Liver (tissue), 3 donors: ENCODE results near the gene NUP54.

ENCODE experiments used
- EGR1 ChIP-seq, 2 donors: IDR thresholded peaks; 2 replicates each; pipeline ENCODE4 v1.6.1; 2016 to 2018; ENCODE audit warnings: antibody characterized with exemption in 2 of 2, low read depth in 2 of 2
- FOXA1 ChIP-seq: IDR thresholded peaks from 2 replicates; pipeline ENCODE4 v1.6.1; 2016; ENCODE audit warnings: antibody characterized with exemption
- GABPA ChIP-seq, 2 donors: IDR thresholded peaks in 1 of 2; conservative IDR thresholded peaks in 1 of 2; 2 replicates each; pipeline ENCODE4 v1.6.1; 2016; ENCODE audit warnings: antibody characterized with exemption in 2 of 2, mild to moderate bottlenecking in 1 of 2, moderate library complexity in 1 of 2
- HNF4A ChIP-seq, 2 donors: conservative IDR thresholded peaks; 2 replicates each; pipeline ENCODE4 v1.6.1; 2016; ENCODE audit warnings: antibody characterized with exemption in 2 of 2, mild to moderate bottlenecking in 2 of 2
- JUND ChIP-seq, 2 donors: IDR thresholded peaks; 2 replicates each; pipeline ENCODE4 v1.6.1; 2016; ENCODE audit warnings: antibody characterized with exemption in 2 of 2
- NR2F2 ChIP-seq: IDR thresholded peaks from 2 replicates; pipeline ENCODE4 v1.6.1; 2016; ENCODE audit warnings: antibody characterized with exemption
- RXRA ChIP-seq, 2 donors: IDR thresholded peaks; 2 replicates each; pipeline ENCODE4 v1.6.1; 2017 to 2018; ENCODE audit warnings: antibody characterized with exemption in 2 of 2, mild to moderate bottlenecking in 1 of 2
- TAF1 ChIP-seq: conservative IDR thresholded peaks from 2 replicates; pipeline ENCODE4 v1.6.1; 2016; ENCODE audit warnings: antibody characterized with exemption, mild to moderate bottlenecking
- YY1 ChIP-seq: IDR thresholded peaks from 2 replicates; pipeline ENCODE4 v1.6.1; 2016; ENCODE audit warnings: antibody characterized with exemption, mild to moderate bottlenecking
- TF ChIP-seq, protein P1 (sequence below): fragments of 150-350 bp; IDR thresholded peaks from 2 replicates; pipeline ENCODE4 v1.5.1; 2017; ENCODE audit warnings: improper control_type of control experiment, low read depth, low read length; ENCODE audit not compliant: missing input control
- TF ChIP-seq, protein P2 (sequence below): IDR thresholded peaks from 2 replicates; pipeline ENCODE4 v1.6.1; 2016; ENCODE audit warnings: antibody characterized with exemption
- TF ChIP-seq, protein P3 (sequence below): IDR thresholded peaks from 2 replicates; pipeline ENCODE4 v1.6.1; 2016; ENCODE audit warnings: antibody characterized with exemption
- TF ChIP-seq, protein P4 (sequence below): IDR thresholded peaks from 2 replicates; pipeline ENCODE4 v1.6.1; 2016; ENCODE audit warnings: antibody characterized with exemption, mild to moderate bottlenecking
- donor health status: healthy.
- donor health status: healthy.

DNA sequence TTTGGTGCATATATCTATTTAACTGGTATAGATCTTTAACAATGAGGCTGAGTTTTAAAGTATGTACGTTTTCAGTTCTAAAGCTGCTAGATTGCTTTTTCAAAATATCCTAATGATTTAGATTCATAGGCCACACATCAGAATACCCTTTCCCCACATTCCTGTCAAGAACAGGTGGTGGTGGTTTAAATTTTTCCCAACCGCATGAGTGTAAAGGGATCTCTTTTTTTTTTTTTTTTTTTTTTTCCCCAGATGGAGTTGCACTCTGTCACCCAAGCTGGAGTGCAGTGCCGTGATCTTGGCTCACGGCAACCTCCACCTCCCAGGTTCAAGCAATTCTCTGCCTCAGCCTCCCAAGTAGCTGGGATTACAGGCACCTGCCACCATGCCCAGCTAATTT lies 28.0 kb downstream of the NUP54 start:
- TF ChIP-seq, protein P1, sequence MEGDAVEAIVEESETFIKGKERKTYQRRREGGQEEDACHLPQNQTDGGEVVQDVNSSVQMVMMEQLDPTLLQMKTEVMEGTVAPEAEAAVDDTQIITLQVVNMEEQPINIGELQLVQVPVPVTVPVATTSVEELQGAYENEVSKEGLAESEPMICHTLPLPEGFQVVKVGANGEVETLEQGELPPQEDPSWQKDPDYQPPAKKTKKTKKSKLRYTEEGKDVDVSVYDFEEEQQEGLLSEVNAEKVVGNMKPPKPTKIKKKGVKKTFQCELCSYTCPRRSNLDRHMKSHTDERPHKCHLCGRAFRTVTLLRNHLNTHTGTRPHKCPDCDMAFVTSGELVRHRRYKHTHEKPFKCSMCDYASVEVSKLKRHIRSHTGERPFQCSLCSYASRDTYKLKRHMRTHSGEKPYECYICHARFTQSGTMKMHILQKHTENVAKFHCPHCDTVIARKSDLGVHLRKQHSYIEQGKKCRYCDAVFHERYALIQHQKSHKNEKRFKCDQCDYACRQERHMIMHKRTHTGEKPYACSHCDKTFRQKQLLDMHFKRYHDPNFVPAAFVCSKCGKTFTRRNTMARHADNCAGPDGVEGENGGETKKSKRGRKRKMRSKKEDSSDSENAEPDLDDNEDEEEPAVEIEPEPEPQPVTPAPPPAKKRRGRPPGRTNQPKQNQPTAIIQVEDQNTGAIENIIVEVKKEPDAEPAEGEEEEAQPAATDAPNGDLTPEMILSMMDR: no peak
- TF ChIP-seq, protein P2, sequence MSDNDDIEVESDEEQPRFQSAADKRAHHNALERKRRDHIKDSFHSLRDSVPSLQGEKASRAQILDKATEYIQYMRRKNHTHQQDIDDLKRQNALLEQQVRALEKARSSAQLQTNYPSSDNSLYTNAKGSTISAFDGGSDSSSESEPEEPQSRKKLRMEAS: no peak
- TF ChIP-seq GABPA (IDR thresholded peaks at IDR 0.05 in 1 of 2, conservative IDR thresholded peaks at IDR 0.05 in 1 of 2) (no peak), HNF4A (conservative IDR thresholded peaks at IDR 0.05) (no peak), YY1 (no peak), EGR1 (IDR thresholded peaks at IDR 0.05; ENCODE audit: low read depth in 2 of 2) (no peak), JUND (IDR thresholded peaks at IDR 0.05) (no peak), RXRA (IDR thresholded peaks at IDR 0.05) (no peak), FOXA1 (no peak), NR2F2 (no peak), TAF1 (no peak)
- TF ChIP-seq, protein P3, sequence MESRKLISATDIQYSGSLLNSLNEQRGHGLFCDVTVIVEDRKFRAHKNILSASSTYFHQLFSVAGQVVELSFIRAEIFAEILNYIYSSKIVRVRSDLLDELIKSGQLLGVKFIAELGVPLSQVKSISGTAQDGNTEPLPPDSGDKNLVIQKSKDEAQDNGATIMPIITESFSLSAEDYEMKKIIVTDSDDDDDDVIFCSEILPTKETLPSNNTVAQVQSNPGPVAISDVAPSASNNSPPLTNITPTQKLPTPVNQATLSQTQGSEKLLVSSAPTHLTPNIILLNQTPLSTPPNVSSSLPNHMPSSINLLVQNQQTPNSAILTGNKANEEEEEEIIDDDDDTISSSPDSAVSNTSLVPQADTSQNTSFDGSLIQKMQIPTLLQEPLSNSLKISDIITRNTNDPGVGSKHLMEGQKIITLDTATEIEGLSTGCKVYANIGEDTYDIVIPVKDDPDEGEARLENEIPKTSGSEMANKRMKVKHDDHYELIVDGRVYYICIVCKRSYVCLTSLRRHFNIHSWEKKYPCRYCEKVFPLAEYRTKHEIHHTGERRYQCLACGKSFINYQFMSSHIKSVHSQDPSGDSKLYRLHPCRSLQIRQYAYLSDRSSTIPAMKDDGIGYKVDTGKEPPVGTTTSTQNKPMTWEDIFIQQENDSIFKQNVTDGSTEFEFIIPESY: no peak
- TF ChIP-seq, protein P4, sequence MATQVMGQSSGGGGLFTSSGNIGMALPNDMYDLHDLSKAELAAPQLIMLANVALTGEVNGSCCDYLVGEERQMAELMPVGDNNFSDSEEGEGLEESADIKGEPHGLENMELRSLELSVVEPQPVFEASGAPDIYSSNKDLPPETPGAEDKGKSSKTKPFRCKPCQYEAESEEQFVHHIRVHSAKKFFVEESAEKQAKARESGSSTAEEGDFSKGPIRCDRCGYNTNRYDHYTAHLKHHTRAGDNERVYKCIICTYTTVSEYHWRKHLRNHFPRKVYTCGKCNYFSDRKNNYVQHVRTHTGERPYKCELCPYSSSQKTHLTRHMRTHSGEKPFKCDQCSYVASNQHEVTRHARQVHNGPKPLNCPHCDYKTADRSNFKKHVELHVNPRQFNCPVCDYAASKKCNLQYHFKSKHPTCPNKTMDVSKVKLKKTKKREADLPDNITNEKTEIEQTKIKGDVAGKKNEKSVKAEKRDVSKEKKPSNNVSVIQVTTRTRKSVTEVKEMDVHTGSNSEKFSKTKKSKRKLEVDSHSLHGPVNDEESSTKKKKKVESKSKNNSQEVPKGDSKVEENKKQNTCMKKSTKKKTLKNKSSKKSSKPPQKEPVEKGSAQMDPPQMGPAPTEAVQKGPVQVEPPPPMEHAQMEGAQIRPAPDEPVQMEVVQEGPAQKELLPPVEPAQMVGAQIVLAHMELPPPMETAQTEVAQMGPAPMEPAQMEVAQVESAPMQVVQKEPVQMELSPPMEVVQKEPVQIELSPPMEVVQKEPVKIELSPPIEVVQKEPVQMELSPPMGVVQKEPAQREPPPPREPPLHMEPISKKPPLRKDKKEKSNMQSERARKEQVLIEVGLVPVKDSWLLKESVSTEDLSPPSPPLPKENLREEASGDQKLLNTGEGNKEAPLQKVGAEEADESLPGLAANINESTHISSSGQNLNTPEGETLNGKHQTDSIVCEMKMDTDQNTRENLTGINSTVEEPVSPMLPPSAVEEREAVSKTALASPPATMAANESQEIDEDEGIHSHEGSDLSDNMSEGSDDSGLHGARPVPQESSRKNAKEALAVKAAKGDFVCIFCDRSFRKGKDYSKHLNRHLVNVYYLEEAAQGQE: no peak
